ENCODE results near the gene EML6. TPM values are rescaled to one million over a fixed set of nuclear protein-coding genes. Genes with fewer than 3 reads are reported as not detected.

Gene EML6
- total RNA-seq, 1 experiment from 2014 or later: 1.5 TPM

GRCh38 chr2:54880428-54880827, 157.0 kb downstream of the EML6 start:
- Histone ChIP-seq H3K79me2 (ENCODE audit: insufficient read depth, low read length) (no peaks in the 10 kb centered on the region), H3K23me2 (ENCODE audit: insufficient read length, low read depth, low read length, poor library complexity, severe bottlenecking) (no peaks in the 10 kb centered on the region), H4K8ac (replicated peaks; ENCODE audit: insufficient read length, low read depth, low read length) (no peak overlapping the region), H2BK12ac (ENCODE audit: insufficient read length, low read depth, low read length) (no peak overlapping the region), H2BK15ac (ENCODE audit: low read depth, low read length) (no peak overlapping the region), H2BK20ac (ENCODE audit: low read depth, low read length, poor library complexity, severe bottlenecking) (no peak overlapping the region), H3K9me3 (ENCODE audit: control insufficient read depth, low read depth, low read length) (no peaks in the 10 kb centered on the region), H4K20me1 (ENCODE audit: control insufficient read depth, insufficient read depth, insufficient read length) (no peaks in the 10 kb centered on the region), H3T11ph (ENCODE audit: low read length) (no peak overlapping the region), H4K5ac (ENCODE audit: insufficient read length, low read depth, low read length) (no peak overlapping the region), H3K18ac (ENCODE audit: insufficient read length, low read depth, low read length) (no peak overlapping the region), H3K27me3 (ENCODE audit: insufficient read depth, low read length) (no peaks in the 10 kb centered on the region), H2BK5ac (ENCODE audit: insufficient read length, low read length) (no peak overlapping the region), H3K56ac (ENCODE audit: insufficient read length, low read depth, low read length) (no peak overlapping the region), H4K91ac (ENCODE audit: insufficient read length, low read depth, low read length) (no peak overlapping the region), H3K79me1 (ENCODE audit: insufficient read depth, low read depth, low read length, poor library complexity, severe bottlenecking) (no peaks in the 10 kb centered on the region), H3K4me1 (ENCODE audit: insufficient read depth, low read length) (no peaks in the 10 kb centered on the region), H3K23ac (ENCODE audit: insufficient read length, low read depth, low read length) (no peak overlapping the region), H2BK120ac (ENCODE audit: low read depth, low read length, poor library complexity, severe bottlenecking) (no peak overlapping the region), H3K27ac (ENCODE audit: insufficient read length, low read depth, low read length) (no peak overlapping the region), H3K9ac (ENCODE audit: extremely low read depth, insufficient read length, low read length) (no peak overlapping the region), H3K4me2 (ENCODE audit: insufficient read depth, insufficient read length, low read length) (no peak overlapping the region), H3K14ac (ENCODE audit: insufficient read depth, low read length) (no peak overlapping the region), H2AK5ac (ENCODE audit: insufficient read length, low read length) (no peak overlapping the region), H3K4ac (ENCODE audit: low read depth, low read length) (no peak overlapping the region), H2AFZ (ENCODE audit: low read length) (no peak overlapping the region)
- DNase-seq: no peak
- H3K27ac Mint-ChIP-seq: no peak overlapping the region
- no peaks in the 10 kb centered on the region for H3K36me3 Mint-ChIP-seq (ENCODE audit: insufficient read depth in 1 of 3, low read depth in 3 of 3)
- H3K4me3 Mint-ChIP-seq: no peak overlapping the region
- no peaks in the 10 kb centered on the region for H3K4me1 Mint-ChIP-seq
- no CpG with 5 or more reads among the region's 1 CpG for WGBS (ENCODE audit: extremely low coverage, insufficient read length, low lambda C conversion rate)
- no peaks in the 10 kb centered on the region for H3K9me3 Mint-ChIP-seq
- H3K27me3 Mint-ChIP-seq (ENCODE audit: low read depth): no peaks in the 10 kb centered on the region
- no peak for TF ChIP-seq CTCF (conservative IDR thresholded peaks at IDR 0.05)
